GM18519 (cell line): ENCODE results near the gene CAMKK2.
"Not testable (repeated sequence)": the region's sequence is repeated elsewhere in the genome, so short reads cannot be mapped to it uniquely, and the experiment has no call there.

Experiments used
- ATAC-seq: cut with Tn5 transposase; IDR thresholded peaks from one replicate; pipeline ENCODE4 v1.9.1; 2021; ENCODE audit warnings: mild to moderate bottlenecking, moderate library complexity; ENCODE audit not compliant: unreplicated experiment, low FRiP score

The CAMKK2 gene

GRCh38 chr12:121280531-121280930 is 16.0 kb downstream of the CAMKK2 start:
- not testable (repeated sequence) for ATAC-seq

DNA sequence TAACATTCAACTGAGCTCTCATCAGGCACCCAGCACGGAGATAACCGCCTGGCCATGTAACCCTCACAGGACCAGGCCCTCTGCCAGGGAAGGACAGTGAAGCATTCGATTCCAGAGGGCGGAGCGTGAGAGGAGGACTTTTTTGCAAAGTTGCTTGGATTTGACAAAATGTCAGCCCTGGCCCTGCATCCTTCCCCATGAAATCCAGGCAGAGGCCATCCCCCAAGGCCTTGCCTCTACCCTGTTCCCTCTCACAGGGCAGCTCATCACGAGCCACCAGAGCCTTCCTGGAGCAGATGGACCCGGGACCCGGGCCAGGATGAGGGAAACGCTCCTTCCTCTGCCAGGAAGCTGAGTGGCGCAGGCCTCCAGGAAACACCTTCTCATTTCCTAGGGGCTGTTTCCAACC is 17.0 kb downstream of the CAMKK2 start:
- ATAC-seq = no peak

DNA sequence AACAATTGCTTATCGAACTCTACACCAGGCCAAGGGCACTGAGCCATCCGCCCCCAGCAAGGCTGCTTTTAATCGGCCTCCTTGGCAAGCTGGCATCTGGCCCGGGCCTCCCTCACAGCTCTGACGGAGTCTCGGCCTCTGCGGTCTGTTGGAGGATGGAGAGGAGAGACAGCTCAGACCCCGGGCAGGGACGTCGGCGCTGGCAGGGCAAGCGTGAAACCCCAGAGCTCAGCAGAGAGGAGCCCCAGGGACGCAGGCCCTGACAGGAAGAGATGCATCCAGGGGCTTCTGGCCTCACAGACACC is 17.5 kb downstream of the CAMKK2 start:
- no peak for ATAC-seq

DNA sequence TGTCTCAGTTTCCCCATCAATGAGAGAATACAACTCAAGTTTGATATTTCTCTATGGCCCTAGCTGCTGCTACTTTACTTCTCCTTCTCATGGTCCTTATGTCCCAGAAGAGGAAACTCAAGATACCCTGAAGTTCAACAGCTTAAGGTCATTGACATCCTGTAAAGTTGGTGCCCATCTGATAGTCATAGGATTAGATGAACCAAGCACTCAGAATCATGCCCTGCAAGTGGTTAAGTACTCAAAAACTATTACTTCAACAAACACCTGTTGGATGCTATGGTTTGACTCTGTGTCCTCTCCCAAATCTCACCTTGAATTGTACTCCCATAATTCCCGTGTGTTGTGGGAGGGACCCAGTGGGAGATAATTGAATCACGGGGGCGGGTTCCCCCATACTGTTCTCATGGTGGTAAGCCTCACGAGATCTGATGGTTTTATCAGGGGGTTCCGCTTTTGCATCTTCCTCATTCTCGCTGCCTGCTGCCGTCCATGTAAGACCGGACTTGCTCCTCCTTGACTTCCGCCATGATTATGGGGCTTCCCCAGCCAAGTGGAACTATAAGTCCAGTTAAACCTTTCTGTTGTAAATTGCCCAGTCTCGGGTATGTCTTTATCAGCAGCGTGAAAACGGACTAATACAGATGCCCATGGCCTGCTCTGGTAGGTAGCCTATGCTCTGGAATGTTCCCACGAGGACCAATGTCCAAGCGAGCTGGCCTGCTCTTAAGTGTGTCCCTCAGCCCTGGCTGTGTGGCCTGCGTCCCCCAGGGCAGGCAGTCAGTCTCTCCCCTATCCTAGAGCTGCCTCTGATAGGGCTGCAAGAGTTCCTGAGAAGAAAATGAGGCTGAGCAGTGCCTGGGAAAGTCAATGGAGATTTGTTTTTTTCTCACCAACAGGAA is 18.1 kb downstream of the CAMKK2 start:
- no peak for ATAC-seq

- ATAC-seq = no peak
Observed at GRCh38 chr12:121277374-121277759, 19.1 kb downstream of the CAMKK2 start.

- ATAC-seq = no peak
Observed at GRCh38 chr12:121274036-121274763, 22.3 kb downstream of the CAMKK2 start.

GRCh38 chr12:121273364-121273896 is 23.1 kb downstream of the CAMKK2 start:
- ATAC-seq = no peak

DNA sequence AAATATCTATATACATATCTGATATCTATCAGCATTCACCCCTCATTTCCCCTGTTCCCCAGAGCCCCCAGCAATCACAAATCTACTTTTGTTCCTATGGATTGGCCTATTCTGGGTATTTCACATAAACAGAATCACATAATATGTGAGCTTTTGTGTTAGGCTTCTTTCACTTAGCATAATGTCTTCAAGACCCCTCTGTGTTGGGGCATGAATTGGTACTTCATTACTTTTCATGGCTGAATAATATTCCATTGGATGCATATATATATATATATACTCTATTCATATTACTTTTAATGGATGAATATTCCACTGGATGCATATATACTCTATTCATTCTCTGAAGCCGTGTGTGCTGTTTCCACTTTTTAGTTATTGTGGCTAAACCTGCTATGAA is 28.7 kb downstream of the CAMKK2 start:
- no peak for ATAC-seq

DNA sequence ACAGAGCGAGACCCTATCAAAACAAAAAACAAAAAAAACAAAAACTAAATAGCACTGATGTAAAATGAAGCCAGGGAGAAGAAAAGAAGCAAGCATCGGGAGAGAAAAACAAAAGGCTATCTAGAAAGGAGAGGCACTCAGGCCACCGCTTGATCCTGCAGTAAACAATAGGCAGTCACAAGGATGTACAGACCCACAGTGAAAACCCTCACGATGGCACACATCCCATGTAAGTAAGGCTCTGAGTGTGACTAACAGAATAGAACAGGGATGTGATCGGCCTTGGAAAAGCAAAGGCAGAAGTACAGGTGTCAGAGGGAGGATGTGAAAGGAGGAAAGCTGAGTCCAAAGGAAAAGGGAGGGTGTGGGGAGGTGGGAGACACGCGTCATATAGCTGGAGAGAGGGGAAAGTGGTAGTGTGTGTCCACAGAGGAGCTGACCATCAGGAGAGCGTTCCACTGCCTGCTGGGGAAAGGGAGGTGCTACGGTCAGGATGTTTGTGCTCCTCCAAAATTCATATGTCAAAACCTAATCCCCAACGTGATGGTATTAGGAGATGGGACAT is 31.5 kb downstream of the CAMKK2 start:
- no peak for ATAC-seq

GRCh38 chr12:121264135-121264534 is 32.4 kb downstream of the CAMKK2 start:
- no peak for ATAC-seq

GRCh38 chr12:121263206-121263935 is 33.1 kb downstream of the CAMKK2 start:
- no peak for ATAC-seq

DNA sequence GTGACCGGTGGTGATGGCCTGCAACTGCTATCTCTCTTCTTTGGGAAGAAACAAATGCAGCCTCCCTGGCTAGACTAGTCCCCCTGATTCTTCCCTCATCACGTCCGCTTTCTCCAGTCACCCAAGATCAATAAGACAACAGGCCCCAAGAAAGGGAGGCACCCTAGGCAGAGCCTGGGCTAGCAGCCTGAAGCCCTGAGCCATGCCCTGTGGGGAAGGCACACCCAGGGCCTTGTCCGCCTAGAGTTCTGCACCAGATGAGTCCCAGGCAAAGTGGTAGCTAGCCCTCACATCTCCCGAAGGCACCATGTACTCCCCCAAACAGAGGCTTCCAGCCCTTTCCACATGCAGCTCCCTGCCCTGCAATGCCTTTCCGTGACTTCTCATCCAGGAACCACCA is 35.1 kb downstream of the CAMKK2 start:
- no peak for ATAC-seq

DNA sequence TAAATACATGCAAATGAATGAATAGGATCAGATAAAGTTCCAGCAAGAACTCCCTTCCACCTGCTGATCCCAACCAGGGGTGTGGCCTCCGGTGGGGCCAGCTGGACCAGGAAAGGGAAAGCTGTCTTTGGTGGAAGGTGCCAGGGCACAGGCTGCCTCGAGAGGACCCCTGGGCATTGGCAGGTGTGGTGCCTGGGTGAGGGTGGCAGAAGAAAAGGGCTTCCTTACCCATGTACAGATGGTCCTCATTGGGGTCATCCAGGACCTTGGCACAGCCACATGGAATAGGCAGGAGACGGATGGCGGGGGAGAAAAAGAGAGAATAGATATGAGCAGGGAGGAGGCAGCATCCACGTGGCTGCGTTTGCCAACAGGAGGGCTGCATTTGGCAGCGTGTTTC is 36.4 kb downstream of the CAMKK2 start:
- no peak for ATAC-seq

- ATAC-seq = no peak
Observed at GRCh38 chr12:121259074-121259473, 37.4 kb downstream of the CAMKK2 start.

DNA sequence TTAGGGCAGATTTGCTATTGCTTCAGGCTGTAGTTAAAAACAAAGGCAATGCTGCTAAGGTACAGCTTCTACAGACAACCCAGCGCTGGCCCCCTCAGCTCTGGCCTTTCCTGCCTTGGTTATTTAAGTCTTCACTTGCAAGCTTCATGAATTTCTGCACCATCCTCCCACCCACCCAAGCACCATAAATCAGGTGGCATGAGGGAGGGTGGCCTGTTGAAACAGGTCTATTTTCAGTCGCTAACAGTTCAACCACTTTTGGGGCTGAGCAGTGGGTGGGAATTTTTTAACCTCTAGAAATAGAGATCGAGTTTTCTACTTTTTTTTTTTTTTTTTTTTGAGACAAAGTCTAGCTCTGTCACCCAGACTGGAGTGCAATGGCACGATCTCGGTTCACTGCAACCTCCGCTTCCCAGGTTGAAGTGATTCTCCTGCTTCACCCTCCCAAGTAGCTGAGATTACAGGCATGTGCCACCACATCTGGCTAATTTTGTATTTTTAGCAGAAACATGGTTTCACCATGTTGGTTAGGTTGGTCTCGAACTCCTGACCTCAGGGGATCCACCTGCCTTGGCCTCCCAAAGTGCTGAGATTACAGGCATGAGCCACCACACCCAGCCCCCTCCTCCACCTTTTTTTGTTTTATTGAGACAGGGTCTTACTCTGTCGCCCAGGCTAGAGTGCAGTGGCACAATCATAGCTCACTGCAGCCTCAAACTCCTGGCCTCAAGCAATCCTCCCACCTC is 38.6 kb downstream of the CAMKK2 start:
- not testable (repeated sequence) for ATAC-seq

DNA sequence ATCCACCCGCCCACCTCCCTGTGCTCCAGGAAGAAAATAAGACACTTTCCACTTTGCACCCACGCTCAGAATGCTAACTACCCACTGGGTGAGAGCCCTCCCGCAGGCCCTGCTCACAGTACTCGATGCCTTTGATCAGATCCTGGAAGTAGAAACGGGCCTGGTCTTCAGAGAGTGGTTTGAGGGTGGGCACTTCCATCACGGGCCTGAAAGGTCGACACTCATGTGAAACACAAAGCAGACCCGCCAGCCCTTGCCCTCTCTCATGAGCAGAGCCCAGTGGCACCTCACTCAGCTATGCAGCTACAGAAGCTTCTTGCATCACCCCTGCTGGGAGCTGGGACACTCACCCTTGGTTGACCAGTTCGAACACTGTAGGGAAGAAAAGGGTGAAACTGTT is 41.1 kb downstream of the CAMKK2 start:
- no peak for ATAC-seq

GRCh38 chr12:121253638-121254335 is 42.7 kb downstream of the CAMKK2 start:
- ATAC-seq = no peak

GRCh38 chr12:121252712-121253345 is 43.7 kb downstream of the CAMKK2 start:
- ATAC-seq = no peak

DNA sequence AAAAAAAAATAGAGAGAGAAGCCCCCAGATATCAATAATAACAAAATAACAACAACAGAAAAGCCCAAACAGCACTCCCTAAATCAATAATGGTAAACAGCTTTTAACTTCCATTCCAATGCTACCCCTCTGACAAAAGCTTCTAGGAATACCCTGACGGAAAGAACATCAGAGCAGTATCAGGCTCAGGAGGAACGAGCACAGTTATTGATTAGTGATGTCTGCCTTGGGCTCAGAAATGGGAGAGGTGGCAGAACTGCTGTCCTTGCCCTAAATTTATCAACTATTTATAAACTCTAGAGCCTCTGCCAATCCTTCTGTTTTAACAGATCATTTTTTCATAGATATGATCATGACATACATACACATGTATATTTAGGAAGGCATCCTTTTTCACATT is 44.7 kb downstream of the CAMKK2 start:
- no peak for ATAC-seq
